Activated naive CD8-positive, alpha-beta T cell treated with anti-CD3 and anti-CD28 coated beads, Interleukin-2, amount 10 ng/mL, durations not matched to agents 7 days and 5 days (primary cell): ENCODE results near the gene IGFBPL1. TPM values are rescaled to one million over a fixed set of nuclear protein-coding genes. Genes with fewer than 3 reads are reported as not detected.

Experiments
- ATAC-seq: fragments of 150-1000 bp; cut with Tn5 transposase; one replicate; pipeline ENCODE4 v1.10.0; 2021; ENCODE audit warnings: low read depth, moderate library complexity
- POLR2A ChIA-PET: fragments of 350-600 bp; sonication (Branson Sonifier 250); formaldehyde crosslinking; loops from one replicate; lab custom pipeline; 2021; ENCODE audit warnings: antibody characterized with exemption; lab: Charles Lee
- DNase-seq: peaks from one replicate; pipeline ENCODE4 v3.0.0; 2021
- H3K27ac Mint-ChIP-seq: one replicate; pipeline ENCODE4 v1.8.0; 2022; ENCODE audit warnings: mild to moderate bottlenecking, mixed read lengths
- H3K27me3 Mint-ChIP-seq: one replicate; pipeline ENCODE4 v1.8.0; 2022; ENCODE audit warnings: mild to moderate bottlenecking, moderate library complexity, mixed read lengths
- H3K36me3 Mint-ChIP-seq: one replicate; pipeline ENCODE4 v1.8.0; 2021; ENCODE audit warnings: mild to moderate bottlenecking, mixed read lengths
- H3K4me1 Mint-ChIP-seq: one replicate; pipeline ENCODE4 v1.8.0; 2021; ENCODE audit warnings: mixed read lengths
- H3K4me3 Mint-ChIP-seq: one replicate; pipeline ENCODE4 v1.8.0; 2022; ENCODE audit warnings: mild to moderate bottlenecking, moderate library complexity, mixed read lengths
- H3K9me3 Mint-ChIP-seq: one replicate; pipeline ENCODE4 v1.8.0; 2021; ENCODE audit warnings: mixed read lengths
- total RNA-seq, 2 experiments: library from RNA; stranded (reverse); gene quantifications; one replicate each; pipeline ENCODE4 v1.2.3, GENCODE V29; 2021

The IGFBPL1 gene
- total RNA-seq, 2 experiments from 2014 or later = not detected

DNA sequence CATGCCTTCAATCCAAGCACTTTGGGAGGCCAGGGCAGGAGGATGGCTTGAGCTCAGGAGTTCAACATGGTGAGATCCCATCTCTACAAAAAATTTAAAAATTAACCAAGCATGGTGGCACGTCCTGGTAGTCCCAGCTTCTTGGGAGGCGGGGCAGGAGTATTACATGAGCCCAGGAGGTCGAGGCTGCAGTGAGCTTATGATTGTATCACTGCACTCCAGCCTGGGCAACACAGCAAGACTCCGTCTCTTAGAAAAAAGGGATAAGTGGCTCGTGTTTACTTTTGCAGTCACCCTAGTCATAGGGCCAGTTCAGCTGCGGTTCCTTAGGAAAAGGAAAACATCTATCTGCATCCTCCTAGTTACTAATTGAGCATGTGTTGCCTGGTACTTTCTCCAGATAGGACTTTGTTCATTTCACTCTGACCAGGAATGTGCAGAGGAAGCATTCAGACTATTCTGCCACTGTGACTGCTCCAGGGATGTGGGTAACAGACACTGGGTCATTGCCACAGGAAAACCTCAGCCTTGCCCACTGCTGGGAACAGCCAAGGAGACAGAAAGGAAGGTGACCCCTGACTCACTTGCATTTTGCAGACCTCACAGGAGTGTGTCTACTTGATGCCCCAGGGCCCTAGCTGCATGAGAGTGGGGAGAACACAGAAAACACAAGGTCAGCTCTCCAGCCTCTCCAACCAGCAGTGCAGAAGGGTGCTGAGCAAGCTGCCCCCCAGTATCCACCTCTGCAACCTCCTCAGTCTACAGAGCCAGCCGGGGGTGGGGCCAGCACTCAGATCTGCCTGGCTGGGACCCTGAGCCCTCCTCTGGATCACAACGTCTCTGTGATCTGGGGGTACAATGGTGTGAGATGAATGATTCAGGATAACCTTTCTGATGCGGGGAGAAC lies 65.6 kb downstream of the IGFBPL1 start:
- H3K4me3 Mint-ChIP-seq = no peak overlapping the region

DNA sequence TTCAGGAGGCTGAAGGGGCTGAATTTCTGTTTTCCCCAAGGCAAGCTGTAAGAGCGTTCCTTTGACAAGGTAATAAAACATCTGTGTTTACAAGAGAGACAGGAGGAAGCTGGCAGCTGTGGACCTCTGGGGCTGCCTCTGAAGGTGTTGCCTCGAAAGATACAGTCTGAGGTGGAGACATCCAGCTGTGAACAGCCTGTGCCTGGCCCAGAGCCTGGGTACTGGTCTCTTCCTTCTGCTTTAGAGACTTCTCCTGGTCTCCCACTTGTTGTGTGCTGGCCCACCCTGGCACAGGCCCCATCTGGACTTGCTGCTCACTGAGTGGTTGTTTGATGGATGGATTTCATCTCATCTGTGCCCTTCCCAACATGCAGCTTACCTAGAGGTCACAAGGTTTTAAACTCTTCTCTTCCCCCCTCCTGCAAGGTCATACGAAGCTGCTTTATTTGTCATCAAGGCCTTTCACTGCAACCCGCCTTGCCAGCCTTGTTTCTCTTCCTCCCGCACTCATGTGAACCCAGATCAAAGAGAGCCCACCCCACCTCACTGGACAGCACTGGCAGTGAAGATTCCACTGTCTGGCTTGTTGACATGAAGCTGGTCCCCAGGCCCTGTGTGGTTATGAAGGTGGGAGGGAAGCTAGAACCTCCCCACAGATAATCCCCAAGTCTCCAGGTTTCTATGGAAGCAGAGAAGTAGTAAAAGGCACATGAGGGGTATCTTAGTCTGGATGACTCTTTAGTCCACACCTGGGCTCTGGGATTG lies 66.7 kb downstream of the IGFBPL1 start:
- Mint-ChIP-seq H3K36me3 (no peaks in the 10 kb centered on the region), H3K9me3 (no peaks in the 10 kb centered on the region), H3K4me1 (no peaks in the 10 kb centered on the region), H3K27me3 (no peaks in the 10 kb centered on the region), H3K4me3 (no peak overlapping the region), H3K27ac (no peak overlapping the region)
- POLR2A ChIA-PET = no interaction called here
- DNase-seq (no peak), ATAC-seq (no peak)

More for the DNA sequence above, 65.6 kb downstream of the IGFBPL1 start:
- Mint-ChIP-seq H3K36me3 (no peaks in the 10 kb centered on the region), H3K4me1 (peaks cover 4% of the 10 kb centered on the region), H3K9me3 (no peaks in the 10 kb centered on the region), H3K27ac (no peak overlapping the region), H3K27me3 (no peaks in the 10 kb centered on the region)
- POLR2A ChIA-PET = no interaction called here
- ATAC-seq = no peak
- DNase-seq = no peak

DNA sequence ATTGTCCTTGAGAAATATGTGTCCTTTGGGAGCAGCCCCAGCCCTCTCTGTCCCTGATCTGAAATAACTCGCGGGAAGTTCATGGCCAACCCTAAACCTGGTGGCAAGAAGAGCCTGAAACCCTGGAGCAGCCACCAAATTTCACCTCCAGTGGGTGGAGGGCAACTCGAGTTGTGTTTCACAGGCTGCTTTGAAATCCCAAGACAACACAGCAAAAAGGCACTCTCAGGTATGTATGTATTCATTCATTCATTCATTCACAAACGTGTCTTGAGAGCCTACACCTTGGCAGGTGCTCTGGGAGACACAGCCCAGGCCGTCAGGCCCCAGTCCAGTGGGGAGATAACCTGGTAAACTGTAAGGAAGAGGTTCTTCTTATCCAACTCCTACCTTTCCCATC lies 67.4 kb downstream of the IGFBPL1 start:
- Mint-ChIP-seq H3K27me3 (no peaks in the 10 kb centered on the region), H3K4me1 (no peaks in the 10 kb centered on the region), H3K27ac (no peak overlapping the region), H3K9me3 (no peaks in the 10 kb centered on the region), H3K4me3 (no peak overlapping the region), H3K36me3 (no peaks in the 10 kb centered on the region)
- DNase-seq (no peak), ATAC-seq (no peak)
- POLR2A ChIA-PET = no interaction called here

Other genes starting within 250 kb of the IGFBPL1 start
- 10 to 100 TPM in 1 of 2 experiments, 1 to 10 TPM in 1; 8.9 to 10.1 TPM for gene ALDH1B1, start 31.8 kb downstream of the IGFBPL1 start, total RNA-seq
- gene ANKRD18A, start 196.1 kb upstream of the IGFBPL1 start, total RNA-seq = 1 to 10 TPM; 1.2 to 2.9 TPM